ENCODE measurements around the gene PGAP2. TPM values are rescaled to one million over a fixed set of nuclear protein-coding genes. Genes with fewer than 3 reads are reported as not detected.

Gene PGAP2
- total and polyA plus RNA-seq, 2 experiments from 2014 or later: 39.3 to 43.2 TPM

DNA sequence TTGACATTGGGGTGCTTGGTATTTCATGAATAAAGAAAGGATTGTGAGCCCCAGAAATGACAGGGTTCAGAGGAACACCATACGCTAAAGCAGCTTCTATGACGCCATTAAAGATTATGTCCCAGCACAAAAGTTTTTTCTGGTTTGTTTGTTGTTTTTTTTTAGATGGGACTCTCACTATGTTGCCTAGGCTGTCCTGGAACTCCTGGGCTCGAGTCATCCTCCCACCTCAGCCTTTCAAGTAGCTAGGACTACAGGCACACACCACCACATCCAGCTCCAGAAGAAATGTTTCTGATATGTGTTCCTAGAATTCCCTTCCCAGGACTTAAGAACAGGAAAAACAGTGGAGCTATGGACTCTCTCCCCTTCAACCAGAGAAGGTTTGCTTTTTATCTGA lies 35.0 kb downstream of the PGAP2 start (continued):
- TF ChIP-seq, protein P1, sequence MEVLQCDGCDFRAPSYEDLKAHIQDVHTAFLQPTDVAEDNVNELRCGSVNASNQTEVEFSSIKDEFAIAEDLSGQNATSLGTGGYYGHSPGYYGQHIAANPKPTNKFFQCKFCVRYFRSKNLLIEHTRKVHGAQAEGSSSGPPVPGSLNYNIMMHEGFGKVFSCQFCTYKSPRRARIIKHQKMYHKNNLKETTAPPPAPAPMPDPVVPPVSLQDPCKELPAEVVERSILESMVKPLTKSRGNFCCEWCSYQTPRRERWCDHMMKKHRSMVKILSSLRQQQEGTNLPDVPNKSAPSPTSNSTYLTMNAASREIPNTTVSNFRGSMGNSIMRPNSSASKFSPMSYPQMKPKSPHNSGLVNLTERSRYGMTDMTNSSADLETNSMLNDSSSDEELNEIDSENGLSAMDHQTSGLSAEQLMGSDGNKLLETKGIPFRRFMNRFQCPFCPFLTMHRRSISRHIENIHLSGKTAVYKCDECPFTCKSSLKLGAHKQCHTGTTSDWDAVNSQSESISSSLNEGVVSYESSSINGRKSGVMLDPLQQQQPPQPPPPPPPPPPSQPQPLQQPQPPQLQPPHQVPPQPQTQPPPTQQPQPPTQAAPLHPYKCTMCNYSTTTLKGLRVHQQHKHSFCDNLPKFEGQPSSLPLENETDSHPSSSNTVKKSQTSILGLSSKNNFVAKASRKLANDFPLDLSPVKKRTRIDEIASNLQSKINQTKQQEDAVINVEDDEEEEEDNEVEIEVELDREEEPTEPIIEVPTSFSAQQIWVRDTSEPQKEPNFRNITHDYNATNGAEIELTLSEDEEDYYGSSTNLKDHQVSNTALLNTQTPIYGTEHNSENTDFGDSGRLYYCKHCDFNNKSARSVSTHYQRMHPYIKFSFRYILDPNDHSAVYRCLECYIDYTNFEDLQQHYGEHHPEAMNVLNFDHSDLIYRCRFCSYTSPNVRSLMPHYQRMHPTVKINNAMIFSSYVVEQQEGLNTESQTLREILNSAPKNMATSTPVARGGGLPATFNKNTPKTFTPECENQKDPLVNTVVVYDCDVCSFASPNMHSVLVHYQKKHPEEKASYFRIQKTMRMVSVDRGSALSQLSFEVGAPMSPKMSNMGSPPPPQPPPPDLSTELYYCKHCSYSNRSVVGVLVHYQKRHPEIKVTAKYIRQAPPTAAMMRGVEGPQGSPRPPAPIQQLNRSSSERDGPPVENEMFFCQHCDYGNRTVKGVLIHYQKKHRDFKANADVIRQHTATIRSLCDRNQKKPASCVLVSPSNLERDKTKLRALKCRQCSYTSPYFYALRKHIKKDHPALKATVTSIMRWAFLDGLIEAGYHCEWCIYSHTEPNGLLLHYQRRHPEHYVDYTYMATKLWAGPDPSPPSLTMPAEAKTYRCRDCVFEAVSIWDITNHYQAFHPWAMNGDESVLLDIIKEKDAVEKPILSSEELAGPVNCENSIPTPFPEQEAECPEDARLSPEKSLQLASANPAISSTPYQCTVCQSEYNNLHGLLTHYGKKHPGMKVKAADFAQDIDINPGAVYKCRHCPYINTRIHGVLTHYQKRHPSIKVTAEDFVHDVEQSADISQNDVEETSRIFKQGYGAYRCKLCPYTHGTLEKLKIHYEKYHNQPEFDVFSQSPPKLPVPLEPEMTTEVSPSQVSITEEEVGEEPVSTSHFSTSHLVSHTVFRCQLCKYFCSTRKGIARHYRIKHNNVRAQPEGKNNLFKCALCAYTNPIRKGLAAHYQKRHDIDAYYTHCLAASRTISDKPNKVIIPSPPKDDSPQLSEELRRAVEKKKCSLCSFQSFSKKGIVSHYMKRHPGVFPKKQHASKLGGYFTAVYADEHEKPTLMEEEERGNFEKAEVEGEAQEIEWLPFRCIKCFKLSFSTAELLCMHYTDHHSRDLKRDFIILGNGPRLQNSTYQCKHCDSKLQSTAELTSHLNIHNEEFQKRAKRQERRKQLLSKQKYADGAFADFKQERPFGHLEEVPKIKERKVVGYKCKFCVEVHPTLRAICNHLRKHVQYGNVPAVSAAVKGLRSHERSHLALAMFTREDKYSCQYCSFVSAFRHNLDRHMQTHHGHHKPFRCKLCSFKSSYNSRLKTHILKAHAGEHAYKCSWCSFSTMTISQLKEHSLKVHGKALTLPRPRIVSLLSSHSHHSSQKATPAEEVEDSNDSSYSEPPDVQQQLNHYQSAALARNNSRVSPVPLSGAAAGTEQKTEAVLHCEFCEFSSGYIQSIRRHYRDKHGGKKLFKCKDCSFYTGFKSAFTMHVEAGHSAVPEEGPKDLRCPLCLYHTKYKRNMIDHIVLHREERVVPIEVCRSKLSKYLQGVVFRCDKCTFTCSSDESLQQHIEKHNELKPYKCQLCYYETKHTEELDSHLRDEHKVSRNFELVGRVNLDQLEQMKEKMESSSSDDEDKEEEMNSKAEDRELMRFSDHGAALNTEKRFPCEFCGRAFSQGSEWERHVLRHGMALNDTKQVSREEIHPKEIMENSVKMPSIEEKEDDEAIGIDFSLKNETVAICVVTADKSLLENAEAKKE (CRISPR knock-in tag; IDR thresholded peaks at IDR 0.05): no peak
- TF ChIP-seq POLR2AphosphoS5 (IDR thresholded peaks at IDR 0.05; ENCODE audit: low read depth): no peak

DNA sequence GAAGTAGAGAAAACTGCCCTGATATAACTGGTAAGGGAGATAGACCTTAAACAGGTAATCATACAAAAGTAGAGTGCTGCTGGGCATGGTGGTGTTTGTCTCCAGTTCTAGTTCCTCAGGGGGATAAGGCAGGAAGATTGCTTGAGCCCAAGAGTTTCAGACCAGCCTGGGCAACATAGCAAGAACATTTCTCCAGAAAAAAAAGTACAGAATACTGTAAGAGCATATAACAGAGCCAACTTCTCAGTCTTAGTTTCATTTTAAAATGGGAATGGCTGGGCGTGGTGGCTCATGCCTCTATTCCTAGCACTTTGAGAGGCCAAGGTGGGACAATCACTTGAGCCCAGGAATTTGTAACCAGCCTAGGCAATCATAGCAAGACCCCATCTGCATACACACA lies 36.9 kb downstream of the PGAP2 start:
- ATAC-seq: no peak
- Mint-ChIP-seq H3K27me3 (ENCODE audit: insufficient read depth, low read depth, poor library complexity) (peaks cover 7% of the 10 kb centered on the region), H3K9me3 (no peaks in the 10 kb centered on the region), H3K27ac (no peak overlapping the region), H3K36me3 (ENCODE audit: low read depth) (no peaks in the 10 kb centered on the region), H3K4me1 (peaks cover 9% of the 10 kb centered on the region; the same call in 2 of the 3 replicates), H3K4me3 (no peak overlapping the region)
- H3K4me3 ChIP-seq: no peak overlapping the region
- H3K79me2 ChIP-seq (replicated peaks; ENCODE audit: insufficient read depth): peaks cover 2% of the 10 kb centered on the region
- no peak for DNase-seq (ENCODE audit: low spot score)
- peaks cover 4% of the 10 kb centered on the region; the same call in 1 of the 2 replicates for H3K4me1 ChIP-seq (ENCODE audit: insufficient read depth)
- no peaks in the 10 kb centered on the region for H3K36me3 ChIP-seq (ENCODE audit: insufficient read depth)
- no peaks in the 10 kb centered on the region for H3K27me3 ChIP-seq (ENCODE audit: insufficient read depth)
- H3F3A ChIP-seq (replicated peaks; ENCODE audit: low read depth): no peaks in the 10 kb centered on the region
- no peak overlapping the region for H3K27ac ChIP-seq (ENCODE audit: low read depth)
- H3K4me2 ChIP-seq: no peak overlapping the region
- no peaks in the 10 kb centered on the region for H4K20me1 ChIP-seq (replicated peaks; ENCODE audit: insufficient read depth)
- no peak overlapping the region for H2AFZ ChIP-seq
- no peaks in the 10 kb centered on the region for H3K9me2 ChIP-seq (ENCODE audit: insufficient read depth)
- no peak for TF ChIP-seq POLR2AphosphoS5 (IDR thresholded peaks at IDR 0.05; ENCODE audit: low read depth)
- TF ChIP-seq, protein P2, sequence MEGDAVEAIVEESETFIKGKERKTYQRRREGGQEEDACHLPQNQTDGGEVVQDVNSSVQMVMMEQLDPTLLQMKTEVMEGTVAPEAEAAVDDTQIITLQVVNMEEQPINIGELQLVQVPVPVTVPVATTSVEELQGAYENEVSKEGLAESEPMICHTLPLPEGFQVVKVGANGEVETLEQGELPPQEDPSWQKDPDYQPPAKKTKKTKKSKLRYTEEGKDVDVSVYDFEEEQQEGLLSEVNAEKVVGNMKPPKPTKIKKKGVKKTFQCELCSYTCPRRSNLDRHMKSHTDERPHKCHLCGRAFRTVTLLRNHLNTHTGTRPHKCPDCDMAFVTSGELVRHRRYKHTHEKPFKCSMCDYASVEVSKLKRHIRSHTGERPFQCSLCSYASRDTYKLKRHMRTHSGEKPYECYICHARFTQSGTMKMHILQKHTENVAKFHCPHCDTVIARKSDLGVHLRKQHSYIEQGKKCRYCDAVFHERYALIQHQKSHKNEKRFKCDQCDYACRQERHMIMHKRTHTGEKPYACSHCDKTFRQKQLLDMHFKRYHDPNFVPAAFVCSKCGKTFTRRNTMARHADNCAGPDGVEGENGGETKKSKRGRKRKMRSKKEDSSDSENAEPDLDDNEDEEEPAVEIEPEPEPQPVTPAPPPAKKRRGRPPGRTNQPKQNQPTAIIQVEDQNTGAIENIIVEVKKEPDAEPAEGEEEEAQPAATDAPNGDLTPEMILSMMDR (conservative IDR thresholded peaks at IDR 0.05; ENCODE audit: low read depth in 2 of 2): no peak
- no peak for TF ChIP-seq STAT1 (IDR thresholded peaks at IDR 0.05; ENCODE audit: unreplicated experiment)
- TF ChIP-seq, protein P1 (CRISPR knock-in tag; IDR thresholded peaks at IDR 0.05): no peak
- TF ChIP-seq JUNB (IDR thresholded peaks at IDR 0.05; ENCODE audit: unreplicated experiment): no peak
- TF ChIP-seq NANOG (IDR thresholded peaks at IDR 0.05; ENCODE audit: borderline replicate concordance): no peak
- TF ChIP-seq, protein P3, sequence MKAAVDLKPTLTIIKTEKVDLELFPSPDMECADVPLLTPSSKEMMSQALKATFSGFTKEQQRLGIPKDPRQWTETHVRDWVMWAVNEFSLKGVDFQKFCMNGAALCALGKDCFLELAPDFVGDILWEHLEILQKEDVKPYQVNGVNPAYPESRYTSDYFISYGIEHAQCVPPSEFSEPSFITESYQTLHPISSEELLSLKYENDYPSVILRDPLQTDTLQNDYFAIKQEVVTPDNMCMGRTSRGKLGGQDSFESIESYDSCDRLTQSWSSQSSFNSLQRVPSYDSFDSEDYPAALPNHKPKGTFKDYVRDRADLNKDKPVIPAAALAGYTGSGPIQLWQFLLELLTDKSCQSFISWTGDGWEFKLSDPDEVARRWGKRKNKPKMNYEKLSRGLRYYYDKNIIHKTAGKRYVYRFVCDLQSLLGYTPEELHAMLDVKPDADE (IDR thresholded peaks at IDR 0.05): no peak
